GM12878 (cell line): ENCODE results near the gene KPNA1. TPM values are rescaled to one million over a fixed set of nuclear protein-coding genes. Genes with fewer than 3 reads are reported as not detected.

Experiments
- ATAC-seq: fragments of 200-7000 bp; cut with Tn5 transposase; 3 replicates; pipeline ENCODE4 v1.9.1; 2020; ENCODE audit warnings: mild to moderate bottlenecking, moderate library complexity
- BruUV-seq: library from RNA; stranded (reverse); fragments of 400-500 nt; replicated peaks from 2 replicates; lab custom pipeline; 2021; lab: Mats Ljungman, UMichigan
- CTCF ChIA-PET: fragments of 300-600 bp; sonication (Branson Sonifier 250); formaldehyde crosslinking; extraction: SDS; loops from one replicate; lab custom pipeline; 2021; ENCODE audit warnings: inconsistent platforms; lab: Yijun Ruan, JAX
- POLR2A ChIA-PET: fragments of 350-600 bp; formaldehyde crosslinking; extraction: SDS; loops from one replicate; lab custom pipeline; 2021; ENCODE audit warnings: inconsistent platforms; lab: Charles Lee
- RAD21 ChIA-PET: fragments of 300-600 bp; sonication (Branson Sonifier 250); formaldehyde crosslinking; loops from one replicate; lab custom pipeline; 2023; ENCODE audit warnings: antibody characterized with exemption; ENCODE audit not compliant: unreplicated experiment; lab: Charles Lee
- SMC1A ChIA-PET: fragments of 300-600 bp; sonication (Branson Sonifier 250); formaldehyde crosslinking; loops from one replicate; lab custom pipeline; 2023; ENCODE audit not compliant: unreplicated experiment, uncharacterized antibody; lab: Charles Lee
- DNase-seq: peaks from one replicate; pipeline ENCODE4 v3.0.0-alpha.2; 2011; ENCODE audit warnings: low read depth, low spot score
- FAIRE-seq: peaks from 3 replicates; lab custom pipeline; 2011; peaks lifted over from hg19 to GRCh38; lab: Jason Lieb, UNC
- H2AFZ ChIP-seq: 2 replicates; pipeline ENCODE4 v1.6.0; 2011; ENCODE audit warnings: low read depth, low read length, control low read depth; ENCODE audit not compliant: control insufficient read depth
- H3K27ac ChIP-seq: 2 replicates; pipeline ENCODE4 v1.5.1; 2011; ENCODE audit warnings: control low read depth; ENCODE audit not compliant: control insufficient read depth, insufficient read depth
- H3K27me3 ChIP-seq, 2 experiments: replicated peaks in 1 of 2; 2 replicates each; pipeline versions ENCODE4 v1.6.0 to v1.6.1; 2011; ENCODE audit warnings: low read length in 1 of 2; ENCODE audit not compliant: control insufficient read depth in 2 of 2, insufficient read depth in 2 of 2
- H3K36me3 ChIP-seq, 2 experiments: 2 replicates each; pipeline ENCODE4 v1.5.1; 2011; ENCODE audit warnings: low read length in 1 of 2; ENCODE audit not compliant: control insufficient read depth in 2 of 2, insufficient read depth in 2 of 2
- H3K4me1 ChIP-seq: 2 replicates; pipeline ENCODE4 v1.6.1; 2011; ENCODE audit warnings: mild to moderate bottlenecking, low read length, moderate library complexity, mixed read lengths; ENCODE audit not compliant: control insufficient read depth, insufficient read depth
- H3K4me2 ChIP-seq: 2 replicates; pipeline ENCODE4 v1.6.0; 2011; ENCODE audit warnings: control low read depth; ENCODE audit not compliant: control insufficient read depth, insufficient read depth
- H3K4me3 ChIP-seq: fragments of 200-600 bp; sonication (generic); 2 replicates; pipeline ENCODE4 v1.5.1; 2016
- H3K79me2 ChIP-seq: 2 replicates; pipeline ENCODE4 v1.6.0; 2011; ENCODE audit warnings: low read length; ENCODE audit not compliant: control insufficient read depth, insufficient read depth
- H3K9ac ChIP-seq: 2 replicates; pipeline ENCODE4 v1.8.0; 2011; ENCODE audit warnings: low read length, control low read depth, mixed read lengths; ENCODE audit not compliant: control insufficient read depth, insufficient read depth
- H3K9me3 ChIP-seq: replicated peaks from 3 replicates; pipeline ENCODE4 v1.5.1; 2011; ENCODE audit warnings: mild to moderate bottlenecking, low read length; ENCODE audit not compliant: control insufficient read depth, insufficient read depth
- H4K20me1 ChIP-seq: 2 replicates; pipeline ENCODE4 v1.6.0; 2011; ENCODE audit not compliant: control insufficient read depth, insufficient read depth
- ATF7 ChIP-seq: fragments of 450-650 bp; IDR thresholded peaks from 2 replicates; pipeline ENCODE4 v1.6.1; 2016; ENCODE audit warnings: low read depth, mild to moderate bottlenecking
- CHD1 ChIP-seq: IDR thresholded peaks from 2 replicates; pipeline ENCODE4 v1.6.1; 2012; ENCODE audit warnings: low read depth, low read length, improper control_type of control experiment
- EED ChIP-seq: sonication (generic); IDR thresholded peaks from 2 replicates; pipeline ENCODE4 v1.6.1; 2016; ENCODE audit warnings: antibody characterized with exemption, low read depth
- ELK1 ChIP-seq: IDR thresholded peaks from 2 replicates; pipeline ENCODE4 v1.6.1; 2012; ENCODE audit warnings: low read depth, low read length, improper control_type of control experiment
- ETV6 ChIP-seq, 2 experiments: fragments of 450-650 bp in 1 of 2; IDR thresholded peaks in 1 of 2; conservative IDR thresholded peaks in 1 of 2; 2 replicates each; pipeline ENCODE4 v1.6.1; 2014; ENCODE audit warnings: antibody characterized with exemption in 1 of 2, borderline replicate concordance in 1 of 2, low read depth in 1 of 2, mild to moderate bottlenecking in 1 of 2, moderate library complexity in 1 of 2
- GABPA ChIP-seq: IDR thresholded peaks from 2 replicates; pipeline ENCODE4 v1.6.1; 2014; ENCODE audit warnings: antibody characterized with exemption, low read depth, mild to moderate bottlenecking, inconsistent platforms
- JUNB ChIP-seq: IDR thresholded peaks from 2 replicates; pipeline ENCODE4 v1.6.1; 2016; ENCODE audit warnings: antibody characterized with exemption, mild to moderate bottlenecking
- KAT2A ChIP-seq: conservative IDR thresholded peaks from 2 replicates; pipeline ENCODE4 v1.6.1; 2011; ENCODE audit warnings: low read depth, low read length; ENCODE audit not compliant: control insufficient read depth
- KLF5 ChIP-seq: fragments of 450-650 bp; IDR thresholded peaks from 2 replicates; pipeline ENCODE4 v1.6.1; 2014; ENCODE audit warnings: mild to moderate bottlenecking; ENCODE audit not compliant: partially characterized antibody
- MAX ChIP-seq: IDR thresholded peaks from 2 replicates; pipeline ENCODE4 v1.6.1; 2012; ENCODE audit warnings: low read depth, low read length, improper control_type of control experiment
- MEF2B ChIP-seq: fragments of 450-650 bp; IDR thresholded peaks from 2 replicates; pipeline ENCODE4 v1.6.1; 2018; ENCODE audit warnings: mild to moderate bottlenecking, moderate library complexity; ENCODE audit not compliant: partially characterized antibody, poor library complexity, severe bottlenecking
- PKNOX1 ChIP-seq: fragments of 450-650 bp; IDR thresholded peaks from 2 replicates; pipeline ENCODE4 v1.6.1; 2016; ENCODE audit warnings: mild to moderate bottlenecking
- RUNX3 ChIP-seq: IDR thresholded peaks from 2 replicates; pipeline ENCODE4 v1.6.1; 2012; ENCODE audit warnings: low read length, inconsistent platforms
- ZNF592 ChIP-seq: fragments of 450-650 bp; IDR thresholded peaks from 2 replicates; pipeline ENCODE4 v1.6.1; 2017; ENCODE audit warnings: mild to moderate bottlenecking, moderate library complexity
- ZZZ3 ChIP-seq: IDR thresholded peaks from 2 replicates; pipeline ENCODE4 v1.6.1; 2011; ENCODE audit warnings: low read depth; ENCODE audit not compliant: control insufficient read depth, insufficient read length
- in situ Hi-C: fragments of 300-500 bp; cut with MboI; formaldehyde crosslinking; loops from 9 replicates; pipeline ENCODE4 v1.14.3; 2018; ENCODE audit warnings: mixed read lengths
- intact Hi-C: fragments of 100-400 bp; cut with micrococcal nuclease; formaldehyde crosslinking; loops from one replicate; pipeline ENCODE4 v1.14.2; 2022; ENCODE audit not compliant: unreplicated experiment
- polyA plus RNA-seq, 11 experiments: library from polyadenylated mRNA; depleted of rRNA in 4 of 11; unstranded in 6 of 11; stranded (reverse) in 5 of 11; fragments of >200 nt; fragmentation: Nextera tagmentation in 4 of 11; fragmentation: Illumina TruSeq in 1 of 11; extraction: Ambion mirVana in 4 of 11; extraction: Trizol in 1 of 11; gene quantifications; 1 replicate in 1 of 11; 2 replicates in 10 of 11; pipeline versions ENCODE4 v1.2.1 to v1.2.3, GENCODE V29; 2011 to 2016; ENCODE audit warnings: inconsistent platforms in 2 of 11, missing spikeins in 2 of 11, low read depth in 1 of 11
- total RNA-seq, 4 experiments: library from RNA; depleted of rRNA in 3 of 4; stranded (reverse); fragments of >200 nt in 3 of 4; fragmentation: Illumina TruSeq in 1 of 4; extraction: Trizol in 1 of 4; gene quantifications; 2 replicates each; pipeline versions ENCODE4 v1.2.1 to v1.2.3, GENCODE V29; 2013 to 2021

The KPNA1 gene
- total and polyA plus RNA-seq, 10 of the 15 experiments (the other 5 are each of a cell fraction or from before 2014, with no cell fraction given) = 8.5 to 52.7 (median 41.0) TPM

- Histone ChIP-seq H2AFZ (no peak overlapping the region), H3K9ac (no peak overlapping the region), H3K27me3 (no peaks in the 10 kb centered on the region), H3K4me3 (no peak overlapping the region), H3K79me2 (peaks cover 11% of the 10 kb centered on the region), H4K20me1 (no peaks in the 10 kb centered on the region), H3K36me3 (peaks cover 2 to 6% of the 10 kb centered on the region in 2 experiments; a peak in 2 of 4 replicates), H3K9me3 (no peaks in the 10 kb centered on the region), H3K4me2 (no peak overlapping the region), H3K4me1 (no peaks in the 10 kb centered on the region), H3K27ac (no peak overlapping the region)
- ChIA-PET SMC1A (interaction anchor here (1.2 to 1.4 kb wide), 3 partner anchors 9 to 12 kb away, joined by 3 to 5 read pairs (median 4); partner anchors contain the start of gene FAM162A), POLR2A (no interaction called here), RAD21 (interaction anchor here (0.9 kb wide), 1 partner anchor 20 kb away, joined by 3 read pairs; the partner anchor contains the start of gene WDR5B), CTCF (interaction anchor here (1.3 kb wide), 1 partner anchor 12 kb away, joined by 4 read pairs; the partner anchor contains the start of gene FAM162A)
- FAIRE-seq = no peak
- intact Hi-C loops (loop anchor here (10.0 kb wide), 2 partner anchors 138 to 628 kb away; partner anchors contain the start of gene SEMA5B), in situ Hi-C loops (no loop called here)
- ATAC-seq = no peak; the same call in 2 of the 3 replicates
- no TSS peak for BruUV-seq
- no peak for DNase-seq
- TF ChIP-seq ATF7 = no peak
- no peak for TF ChIP-seq ZNF592
- no peak for TF ChIP-seq CHD1
- no peak for TF ChIP-seq JUNB
- no peak for TF ChIP-seq MEF2B
- no peak for TF ChIP-seq PKNOX1
- TF ChIP-seq ZZZ3 = no peak
- no peak for TF ChIP-seq EED
- TF ChIP-seq RUNX3 = no peak
- no peak for TF ChIP-seq KAT2A
- TF ChIP-seq MAX = no peak
- TF ChIP-seq ELK1 = no peak
- TF ChIP-seq KLF5 = no peak
- no peak for TF ChIP-seq ETV6 (conservative IDR thresholded peaks at IDR 0.05 in 1 of 2, IDR thresholded peaks at IDR 0.05 in 1 of 2; ENCODE audit: borderline replicate concordance in 1 of 2, low read depth in 1 of 2)
- TF ChIP-seq GABPA = no peak
These were observed 118.2 kb downstream of the KPNA1 start for GRCh38 chr3:122396511-122396910.
